ENCODE results near the gene BORCS8.

DNA sequence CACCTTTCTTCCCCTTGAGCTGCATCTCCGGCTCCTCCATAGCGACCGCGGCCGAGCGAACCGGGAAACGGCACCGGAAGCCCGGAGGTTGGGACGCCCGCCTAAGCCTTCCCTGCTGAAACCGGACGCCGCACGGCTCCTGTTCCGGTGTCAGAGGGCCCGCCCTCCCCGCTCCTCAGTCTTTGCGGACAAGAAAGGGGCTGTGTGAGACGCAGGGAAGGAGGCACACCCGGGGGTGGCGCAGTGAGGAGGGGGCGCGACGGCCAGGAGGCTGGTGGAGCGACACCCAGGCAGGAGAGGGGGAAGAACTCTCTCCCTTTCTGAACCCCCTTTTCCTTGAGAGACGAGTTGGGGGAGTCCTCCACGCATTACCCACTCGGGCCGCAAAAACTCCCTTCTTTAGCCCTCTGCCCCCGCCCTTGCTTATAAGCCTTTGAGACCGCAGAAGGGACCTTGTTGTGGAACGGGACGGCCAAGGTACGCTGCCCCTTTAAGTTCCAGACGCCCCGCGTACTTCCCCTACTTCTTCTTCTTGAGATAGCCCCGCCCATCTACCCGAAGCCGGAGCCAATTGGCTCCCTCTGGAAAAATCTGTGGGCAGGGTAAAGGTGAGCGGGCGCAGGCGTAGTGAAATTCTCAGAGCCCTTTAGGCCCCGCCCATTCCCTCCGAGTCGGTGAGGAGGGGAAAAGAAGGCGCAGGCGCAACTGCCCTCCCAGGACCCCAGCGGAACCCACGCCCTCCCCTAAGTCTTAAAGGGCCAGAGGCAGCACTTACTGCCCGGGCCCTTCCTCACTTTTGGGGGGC, at the start of gene BORCS8, which contains the start of gene RFXANK:
- TF ChIP-seq EZH2 (IDR thresholded peaks at IDR 0.05; ENCODE audit: insufficient read depth, poor library complexity, severe bottlenecking) (no peak), EZH2phosphoT487 (IDR thresholded peaks at IDR 0.05; ENCODE audit: insufficient read depth, low read depth) (no peak)

Measured in GM23248 (cell line).